Measurements from ENCODE around the gene TAC4.

Gene TAC4

DNA sequence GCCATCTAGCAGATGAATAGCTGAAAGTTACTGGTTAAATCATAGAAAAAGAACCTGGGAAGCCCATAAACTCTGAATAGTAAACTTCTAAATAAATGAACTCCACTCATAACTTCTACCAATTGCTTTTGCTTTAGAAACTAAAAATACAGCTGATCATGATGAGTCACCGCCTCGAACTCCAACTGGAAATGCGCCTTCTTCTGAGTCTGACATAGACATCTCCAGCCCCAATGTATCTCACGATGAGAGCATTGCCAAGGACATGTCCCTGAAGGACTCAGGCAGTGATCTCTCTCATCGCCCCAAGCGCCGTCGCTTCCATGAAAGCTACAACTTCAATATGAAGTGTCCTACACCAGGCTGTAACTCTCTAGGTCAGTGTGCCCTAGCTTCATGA, 49.7 kb downstream of the TAC4 start:
- no peak for DNase-seq

GRCh38 chr17:49795372-49795771, 52.5 kb downstream of the TAC4 start:
- no peak for DNase-seq

GRCh38 chr17:49793309-49793708, 54.6 kb downstream of the TAC4 start:
- DNase-seq: no peak

GRCh38 chr17:49789243-49789578, 58.7 kb downstream of the TAC4 start:
- no peak for DNase-seq

DNA sequence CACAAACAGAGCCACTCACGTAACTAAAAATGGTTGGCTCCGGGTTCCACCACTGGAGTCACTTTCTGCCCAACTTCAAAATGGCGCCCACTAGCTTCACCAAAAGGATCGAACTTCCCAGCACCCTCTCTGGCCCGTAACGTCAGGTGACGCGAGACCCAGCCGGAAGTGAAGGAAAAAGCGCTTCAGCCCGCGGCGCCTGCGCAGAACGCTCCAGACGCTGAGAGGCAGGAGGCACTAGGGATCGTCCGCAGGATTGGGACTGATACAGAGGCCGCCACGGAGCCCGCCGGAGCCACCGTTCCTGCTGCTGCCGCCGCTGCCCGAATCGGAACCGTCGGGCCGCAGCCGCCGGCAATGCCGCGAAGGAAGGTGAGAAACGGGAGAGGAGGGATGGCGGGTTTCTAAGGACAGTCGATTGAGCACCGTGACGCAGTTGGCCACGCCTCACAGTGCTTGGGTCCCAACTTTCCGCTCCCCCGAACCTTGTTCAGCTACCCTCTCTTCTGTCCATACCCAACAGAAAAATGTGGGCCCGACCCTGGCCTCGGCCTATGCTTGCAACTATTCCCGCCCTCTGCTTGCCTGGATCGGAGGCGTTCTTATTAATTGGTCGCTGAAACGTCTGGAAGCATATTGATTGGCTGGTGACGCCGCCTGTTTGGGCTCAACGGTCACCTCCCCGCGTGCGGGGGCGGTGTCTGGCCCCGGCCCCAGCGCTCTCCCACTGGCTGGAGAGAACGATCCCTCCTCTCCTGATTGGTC, 59.2 kb downstream of the TAC4 start, which contains the start of gene KAT7:
KAT7 (plus strand) TSS at position 204 of the 765 bp plus-strand sequence; CDS start at position 358, 154 bp downstream.
- peak; percentile 99 for DNase-seq

All from activated CD4-positive, alpha-beta T cell treated with anti-CD3 and anti-CD28 coated beads, Interleukin-2, Interleukin-6, amounts not matched to agents 100 ng/mL and 50 ng/mL, durations not matched to agents 16 hours and 8 hours (primary cell).